IMR-90 (cell line): ENCODE measurements around the gene MYCBPAP. TPM values are rescaled to one million over a fixed set of nuclear protein-coding genes. Genes with fewer than 3 reads are reported as not detected.

Source experiments
- ATAC-seq: fragments of 200-7000 bp; cut with Tn5 transposase; 2 replicates; pipeline ENCODE4 v1.9.1; 2020; ENCODE audit warnings: low read depth, mild to moderate bottlenecking, moderate library complexity
- BruUV-seq: library from RNA; stranded (reverse); fragments of 400-500 nt; replicated peaks from 2 replicates; lab custom pipeline; 2021; lab: Mats Ljungman, UMichigan
- CTCF ChIA-PET: fragments of 300-600 bp; formaldehyde crosslinking; extraction: SDS; loops from one replicate; lab custom pipeline; 2021; ENCODE audit warnings: antibody characterized with exemption; lab: Yijun Ruan, JAX
- POLR2A ChIA-PET: fragments of 300-600 bp; sonication (Branson Sonifier 250); formaldehyde crosslinking; loops from one replicate; lab custom pipeline; 2022; ENCODE audit warnings: antibody characterized with exemption; ENCODE audit not compliant: unreplicated experiment; lab: Charles Lee
- DNase-seq: peaks from one replicate; pipeline ENCODE4 v3.0.0; 2013
- H2AFZ ChIP-seq: replicated peaks from 2 replicates; pipeline ENCODE3; 2013; ENCODE audit warnings: low read length, mild to moderate bottlenecking; ENCODE audit not compliant: poor library complexity
- H2AK5ac ChIP-seq: 2 replicates; pipeline ENCODE4 v1.6.1; 2013; ENCODE audit warnings: low read depth, low read length, inconsistent platforms
- H2AK9ac ChIP-seq: replicated peaks from 2 replicates; pipeline ENCODE3; 2013; ENCODE audit warnings: mild to moderate bottlenecking, low read depth, low read length, moderate library complexity; ENCODE audit not compliant: poor library complexity
- H2BK120ac ChIP-seq: 2 replicates; pipeline ENCODE4 v1.6.1; 2013; ENCODE audit warnings: low read depth, low read length, inconsistent platforms
- H2BK15ac ChIP-seq: 3 replicates; pipeline ENCODE4 v1.6.1; 2013; ENCODE audit warnings: low read depth, low read length, inconsistent platforms
- H2BK20ac ChIP-seq: 2 replicates; pipeline ENCODE4 v1.6.1; 2013; ENCODE audit warnings: low read depth, mild to moderate bottlenecking, inconsistent platforms, low read length, moderate library complexity
- H2BK5ac ChIP-seq: 2 replicates; pipeline ENCODE4 v1.6.1; 2013; ENCODE audit warnings: mild to moderate bottlenecking, low read depth, low read length, inconsistent platforms; ENCODE audit not compliant: poor library complexity, severe bottlenecking
- H3K14ac ChIP-seq: replicated peaks from 2 replicates; pipeline ENCODE4 v1.6.1; 2013; ENCODE audit warnings: low read depth, low read length, inconsistent platforms
- H3K18ac ChIP-seq: 2 replicates; pipeline ENCODE4 v1.6.1; 2013; ENCODE audit warnings: low read depth, low read length, control low read depth
- H3K23ac ChIP-seq: 2 replicates; pipeline ENCODE4 v1.6.1; 2013; ENCODE audit warnings: low read depth, low read length, inconsistent platforms
- H3K27ac ChIP-seq: 2 replicates; pipeline ENCODE4 v1.5.1; 2013; ENCODE audit warnings: mild to moderate bottlenecking, control low read depth, low read length; ENCODE audit not compliant: insufficient read depth
- H3K27me3 ChIP-seq: 2 replicates; pipeline ENCODE4 v1.6.1; 2013; ENCODE audit warnings: low read length; ENCODE audit not compliant: control insufficient read depth, insufficient read depth
- H3K36me3 ChIP-seq: 2 replicates; pipeline ENCODE4 v1.6.1; 2013; ENCODE audit warnings: low read length, mixed read lengths; ENCODE audit not compliant: control insufficient read depth, insufficient read depth
- H3K4ac ChIP-seq: 2 replicates; pipeline ENCODE4 v1.6.1; 2013; ENCODE audit warnings: low read depth, low read length, inconsistent platforms
- H3K4me1 ChIP-seq: 2 replicates; pipeline ENCODE4 v1.6.1; 2013; ENCODE audit warnings: low read length, mixed read lengths; ENCODE audit not compliant: control insufficient read depth, insufficient read depth
- H3K4me2 ChIP-seq: 2 replicates; pipeline ENCODE4 v1.6.1; 2013; ENCODE audit warnings: low read depth, mild to moderate bottlenecking, control low read depth, low read length, moderate library complexity
- H3K4me3 ChIP-seq: 2 replicates; pipeline ENCODE4 v1.5.1; 2013; ENCODE audit warnings: low read depth, mild to moderate bottlenecking, control low read depth, low read length, moderate library complexity; ENCODE audit not compliant: insufficient read depth
- H3K56ac ChIP-seq: 2 replicates; pipeline ENCODE4 v1.6.1; 2013; ENCODE audit warnings: low read length, inconsistent platforms; ENCODE audit not compliant: insufficient read depth; ENCODE audit errors: extremely low read depth
- H3K79me1 ChIP-seq, 2 experiments: 2 replicates each; pipeline ENCODE4 v1.6.1; 2013; ENCODE audit warnings: low read length in 2 of 2, inconsistent platforms in 1 of 2, low read depth in 1 of 2
- H3K9ac ChIP-seq: 2 replicates; pipeline ENCODE4 v1.6.1; 2013; ENCODE audit warnings: low read depth, low read length, control low read depth
- H3K9me1 ChIP-seq: 2 replicates; pipeline ENCODE4 v1.6.1; 2013; ENCODE audit warnings: low read length, inconsistent platforms; ENCODE audit not compliant: insufficient read depth
- H3K9me3 ChIP-seq: 2 replicates; pipeline ENCODE4 v1.6.1; 2013; ENCODE audit warnings: low read length; ENCODE audit not compliant: control insufficient read depth, insufficient read depth
- H4K20me1 ChIP-seq: 2 replicates; pipeline ENCODE4 v1.6.1; 2013; ENCODE audit warnings: low read length, inconsistent platforms; ENCODE audit not compliant: insufficient read depth
- H4K5ac ChIP-seq: 2 replicates; pipeline ENCODE4 v1.6.1; 2013; ENCODE audit warnings: mild to moderate bottlenecking, low read depth, low read length, control low read depth
- H4K8ac ChIP-seq, 2 experiments: 2 replicates each; pipeline ENCODE4 v1.6.1; 2013; ENCODE audit warnings: low read depth in 2 of 2, low read length in 2 of 2, control low read depth in 1 of 2, inconsistent platforms in 1 of 2
- H4K91ac ChIP-seq: 2 replicates; pipeline ENCODE4 v1.6.1; 2013; ENCODE audit warnings: low read depth, low read length, inconsistent platforms; ENCODE audit not compliant: insufficient read depth
- BHLHE40 ChIP-seq: fragments of 150-350 bp; IDR thresholded peaks from 2 replicates; pipeline ENCODE4 v1.6.1; 2016; ENCODE audit warnings: mild to moderate bottlenecking, low read depth, low read length
- CEBPB ChIP-seq: IDR thresholded peaks from 2 replicates; pipeline ENCODE4 v1.6.1; 2012; ENCODE audit warnings: low read depth, low read length, improper control_type of control experiment
- CHD1 ChIP-seq: IDR thresholded peaks from 2 replicates; pipeline ENCODE4 v1.6.1; 2012; ENCODE audit warnings: low read depth, low read length, improper control_type of control experiment
- FOS ChIP-seq: fragments of 150-350 bp; IDR thresholded peaks from 2 replicates; pipeline ENCODE4 v1.6.1; 2016; ENCODE audit warnings: low read depth, low read length
- MAFK ChIP-seq: IDR thresholded peaks from 2 replicates; pipeline ENCODE4 v1.6.1; 2012; ENCODE audit warnings: low read depth, low read length, improper control_type of control experiment
- MAZ ChIP-seq: IDR thresholded peaks from 2 replicates; pipeline ENCODE4 v1.6.1; 2012; ENCODE audit warnings: low read depth, mild to moderate bottlenecking, low read length, improper control_type of control experiment, moderate library complexity, borderline replicate concordance
- MXI1 ChIP-seq: IDR thresholded peaks from 2 replicates; pipeline ENCODE4 v1.6.1; 2012; ENCODE audit warnings: low read depth, mild to moderate bottlenecking, low read length, moderate library complexity, borderline replicate concordance
- POLR2A ChIP-seq: IDR thresholded peaks from 2 replicates; pipeline ENCODE4 v1.6.1; 2012; ENCODE audit warnings: mild to moderate bottlenecking, low read depth, low read length
- RAD21 ChIP-seq: IDR thresholded peaks from 2 replicates; pipeline ENCODE4 v1.6.1; 2012; ENCODE audit warnings: low read length, improper control_type of control experiment
- RCOR1 ChIP-seq: IDR thresholded peaks from 2 replicates; pipeline ENCODE4 v1.6.1; 2012; ENCODE audit warnings: mild to moderate bottlenecking, low read length, improper control_type of control experiment; ENCODE audit not compliant: insufficient replicate concordance
- RFX5 ChIP-seq: IDR thresholded peaks from 2 replicates; pipeline ENCODE4 v1.8.0; 2012; ENCODE audit warnings: low read depth, mild to moderate bottlenecking, low read length, moderate library complexity
- SMC3 ChIP-seq: fragments of 150-350 bp; IDR thresholded peaks from 2 replicates; pipeline ENCODE4 v1.6.1; 2016; ENCODE audit warnings: low read depth, mild to moderate bottlenecking, antibody characterized with exemption, low read length, moderate library complexity
- WGBS, 2 experiments: methylation state at CpG; one replicate each; pipeline versions ENCODE4 v1.1.5 to v1.1.7; 2013; ENCODE audit warnings: missing lambda C conversion rate in 2 of 2; ENCODE audit not compliant: insufficient read length in 1 of 2; ENCODE audit errors: extremely low coverage in 2 of 2; 5-methylcytosine and 5-hydroxymethylcytosine counted together
- dilution Hi-C: fragments of 300-500 bp; cut with HindIII; formaldehyde crosslinking; loops from one replicate; pipeline ENCODE4 v1.14.3; 2018; ENCODE audit warnings: low sequenced_read_pairs; ENCODE audit not compliant: unreplicated experiment
- in situ Hi-C: fragments of 300-500 bp; cut with MboI; formaldehyde crosslinking; loops from 3 replicates; pipeline ENCODE4 v1.14.3; 2019; ENCODE audit warnings: low sequenced_read_pairs, inconsistent platforms, mixed read lengths
- intact Hi-C: fragments of 100-400 bp; cut with micrococcal nuclease; formaldehyde crosslinking; loops from 2 replicates; pipeline ENCODE4 v1.10.0; 2022
- polyA plus RNA-seq, 3 experiments: library from polyadenylated mRNA; depleted of rRNA; stranded (reverse); fragments of >200 nt; gene quantifications; 2 replicates each; pipeline ENCODE4 v1.2.3, GENCODE V29; 2012; ENCODE audit warnings: low replicate concordance in 1 of 3
- total RNA-seq: library from RNA; depleted of rRNA; stranded (reverse); fragments of >200 nt; gene quantifications from 2 replicates; pipeline ENCODE4 v1.2.3, GENCODE V29; 2012
- TF ChIP-seq, protein P1 (sequence below): fragments of 150-350 bp; IDR thresholded peaks from 2 replicates; pipeline ENCODE4 v1.6.1; 2017; ENCODE audit warnings: mild to moderate bottlenecking, antibody characterized with exemption, low read length, low read depth
- TF ChIP-seq, protein P2 (sequence below): conservative IDR thresholded peaks from 2 replicates; pipeline ENCODE4 v1.5.1; 2012; ENCODE audit warnings: mild to moderate bottlenecking, low read depth, low read length, improper control_type of control experiment
- TF ChIP-seq, protein P3 (sequence below): fragments of 150-350 bp; IDR thresholded peaks from 2 replicates; pipeline ENCODE4 v1.6.1; 2016; ENCODE audit warnings: low read depth, mild to moderate bottlenecking, low read length, moderate library complexity, borderline replicate concordance

Gene MYCBPAP
- total and polyA plus RNA-seq, 2 of the 4 experiments (the other 2 are of a cell fraction): 0.17 to 0.18 TPM

DNA sequence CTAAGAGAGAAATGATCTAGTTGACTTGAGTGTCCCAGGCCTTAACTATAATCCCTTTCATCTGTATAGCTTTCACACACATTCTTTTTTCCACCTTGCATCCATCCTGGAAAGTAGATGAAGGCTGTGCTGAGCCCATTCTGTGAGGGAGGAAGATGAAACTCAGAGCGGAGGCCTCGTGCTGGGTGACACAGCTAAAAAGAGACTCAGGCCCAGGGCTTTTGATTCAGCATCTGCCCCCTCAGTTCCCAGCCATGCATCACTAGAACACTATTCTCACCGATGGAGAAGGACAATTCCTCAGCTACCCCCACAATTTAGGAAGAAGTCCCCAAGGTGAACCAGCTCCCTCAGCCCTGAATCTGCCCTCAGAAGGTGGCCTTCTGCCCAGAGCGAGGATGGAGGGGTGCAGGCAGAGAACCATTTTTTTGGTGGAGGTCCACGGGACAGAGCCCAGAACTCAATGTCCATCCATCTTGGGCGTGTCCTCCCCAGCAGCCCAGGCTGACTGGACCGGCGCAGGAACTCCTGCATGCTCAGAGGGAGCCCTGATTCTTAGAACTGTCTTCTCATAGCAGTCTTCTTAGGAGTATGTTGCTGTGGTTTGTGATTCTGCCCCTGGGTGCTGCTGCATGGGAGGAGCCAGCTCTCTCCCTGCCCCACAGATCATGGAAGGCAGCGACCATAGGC, 5.8 kb upstream of the MYCBPAP start:
- H3K79me1 ChIP-seq: no peaks in the 10 kb centered on the region
- H2AK5ac ChIP-seq: no peak overlapping the region
- H4K20me1 ChIP-seq: no peaks in the 10 kb centered on the region
- in situ Hi-C loops (no loop called here), dilution Hi-C loops (no loop called here), intact Hi-C loops (no loop called here)
- DNase-seq: no peak
- no peak overlapping the region for H4K8ac ChIP-seq
- H3K14ac ChIP-seq: no peak overlapping the region
- no peaks in the 10 kb centered on the region; the same call in 1 of the 2 replicates for H3K27me3 ChIP-seq
- no peak overlapping the region for H2BK5ac ChIP-seq
- H2BK20ac ChIP-seq: no peak overlapping the region
- H3K4me3 ChIP-seq: no peak overlapping the region
- H3K56ac ChIP-seq: no peak overlapping the region
- no peak overlapping the region for H3K27ac ChIP-seq
- H3K9ac ChIP-seq: no peak overlapping the region
- no peaks in the 10 kb centered on the region for H3K9me3 ChIP-seq
- CTCF ChIA-PET: interaction anchor here (1.7 kb wide), 1 partner anchor 23 kb away, joined by 5 read pairs; no protein-coding TSS in a partner anchor
- peaks cover 5% of the 10 kb centered on the region; the same call in 1 of the 2 replicates for H3K9me1 ChIP-seq
- H2BK120ac ChIP-seq: no peak overlapping the region
- no peak overlapping the region for H3K18ac ChIP-seq
- no peak overlapping the region for H3K4ac ChIP-seq
- ATAC-seq: no peak
- no peak overlapping the region for H4K91ac ChIP-seq
- no peak overlapping the region for H4K5ac ChIP-seq
- H2AFZ ChIP-seq: no peak overlapping the region
- H3K4me2 ChIP-seq: no peak overlapping the region
- H3K36me3 ChIP-seq: no peaks in the 10 kb centered on the region
- H2BK15ac ChIP-seq: no peak overlapping the region
- POLR2A ChIA-PET: interaction anchor here (0.6 kb wide), 1 partner anchor 13 kb away, joined by 4 read pairs; no protein-coding TSS in a partner anchor
- no peak overlapping the region for H3K23ac ChIP-seq
- no peak overlapping the region for H2AK9ac ChIP-seq
- H3K4me1 ChIP-seq: peaks cover 4% of the 10 kb centered on the region
- 60% methylated on average over 1 of the region's 9 CpGs; no CpG with 5 or more reads in 1 of the 2 experiments for WGBS, 2 experiments
- BruUV-seq: no TSS peak
- no peak for TF ChIP-seq CHD1
- no peak for TF ChIP-seq POLR2A
- no peak for TF ChIP-seq FOS
- no peak for TF ChIP-seq MAFK
- TF ChIP-seq MXI1: no peak
- no peak for TF ChIP-seq RAD21
- no peak for TF ChIP-seq RFX5
- no peak for TF ChIP-seq RCOR1
- TF ChIP-seq, protein P1, sequence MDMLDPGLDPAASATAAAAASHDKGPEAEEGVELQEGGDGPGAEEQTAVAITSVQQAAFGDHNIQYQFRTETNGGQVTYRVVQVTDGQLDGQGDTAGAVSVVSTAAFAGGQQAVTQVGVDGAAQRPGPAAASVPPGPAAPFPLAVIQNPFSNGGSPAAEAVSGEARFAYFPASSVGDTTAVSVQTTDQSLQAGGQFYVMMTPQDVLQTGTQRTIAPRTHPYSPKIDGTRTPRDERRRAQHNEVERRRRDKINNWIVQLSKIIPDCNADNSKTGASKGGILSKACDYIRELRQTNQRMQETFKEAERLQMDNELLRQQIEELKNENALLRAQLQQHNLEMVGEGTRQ: no peak
- TF ChIP-seq, protein P2, sequence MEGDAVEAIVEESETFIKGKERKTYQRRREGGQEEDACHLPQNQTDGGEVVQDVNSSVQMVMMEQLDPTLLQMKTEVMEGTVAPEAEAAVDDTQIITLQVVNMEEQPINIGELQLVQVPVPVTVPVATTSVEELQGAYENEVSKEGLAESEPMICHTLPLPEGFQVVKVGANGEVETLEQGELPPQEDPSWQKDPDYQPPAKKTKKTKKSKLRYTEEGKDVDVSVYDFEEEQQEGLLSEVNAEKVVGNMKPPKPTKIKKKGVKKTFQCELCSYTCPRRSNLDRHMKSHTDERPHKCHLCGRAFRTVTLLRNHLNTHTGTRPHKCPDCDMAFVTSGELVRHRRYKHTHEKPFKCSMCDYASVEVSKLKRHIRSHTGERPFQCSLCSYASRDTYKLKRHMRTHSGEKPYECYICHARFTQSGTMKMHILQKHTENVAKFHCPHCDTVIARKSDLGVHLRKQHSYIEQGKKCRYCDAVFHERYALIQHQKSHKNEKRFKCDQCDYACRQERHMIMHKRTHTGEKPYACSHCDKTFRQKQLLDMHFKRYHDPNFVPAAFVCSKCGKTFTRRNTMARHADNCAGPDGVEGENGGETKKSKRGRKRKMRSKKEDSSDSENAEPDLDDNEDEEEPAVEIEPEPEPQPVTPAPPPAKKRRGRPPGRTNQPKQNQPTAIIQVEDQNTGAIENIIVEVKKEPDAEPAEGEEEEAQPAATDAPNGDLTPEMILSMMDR: no peak
- TF ChIP-seq, protein P3, sequence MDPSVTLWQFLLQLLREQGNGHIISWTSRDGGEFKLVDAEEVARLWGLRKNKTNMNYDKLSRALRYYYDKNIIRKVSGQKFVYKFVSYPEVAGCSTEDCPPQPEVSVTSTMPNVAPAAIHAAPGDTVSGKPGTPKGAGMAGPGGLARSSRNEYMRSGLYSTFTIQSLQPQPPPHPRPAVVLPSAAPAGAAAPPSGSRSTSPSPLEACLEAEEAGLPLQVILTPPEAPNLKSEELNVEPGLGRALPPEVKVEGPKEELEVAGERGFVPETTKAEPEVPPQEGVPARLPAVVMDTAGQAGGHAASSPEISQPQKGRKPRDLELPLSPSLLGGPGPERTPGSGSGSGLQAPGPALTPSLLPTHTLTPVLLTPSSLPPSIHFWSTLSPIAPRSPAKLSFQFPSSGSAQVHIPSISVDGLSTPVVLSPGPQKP: no peak
- no peak for TF ChIP-seq MAZ
- TF ChIP-seq CEBPB: no peak
- TF ChIP-seq BHLHE40: no peak
- no peak for TF ChIP-seq SMC3
